Omental fat pad (tissue), 4 donors: ENCODE measurements around the gene VPREB1. TPM values are rescaled to one million over a fixed set of nuclear protein-coding genes. Genes with fewer than 3 reads are reported as not detected.

Source experiments
- ATAC-seq: fragments of 150-250 bp; one replicate; pipeline ENCODE4 v1.9.1; 2016; ENCODE audit warnings: mild to moderate bottlenecking, moderate library complexity; ENCODE audit not compliant: low FRiP score
- DNase-seq: peaks from one replicate; pipeline ENCODE4 v3.0.0-alpha.2; 2019; ENCODE audit warnings: low spot score
- total RNA-seq, 4 donors: library from RNA; depleted of rRNA; stranded (reverse); fragments of >200 nt; gene quantifications; one replicate each; pipeline ENCODE4 v1.1.0, GENCODE V29; 2016
- TF ChIP-seq, protein P1 (sequence below), 3 donors: fragments of 450-650 bp; IDR thresholded peaks; one replicate each; pipeline ENCODE4 v1.5.1; 2016 to 2017; ENCODE audit warnings: antibody characterized with exemption in 3 of 3, mild to moderate bottlenecking in 3 of 3, moderate library complexity in 2 of 3

Gene VPREB1
- total RNA-seq, 4 donors from 2014 or later = not detected

- DNase-seq (no peak), ATAC-seq (no peak)
- TF ChIP-seq, protein P1, sequence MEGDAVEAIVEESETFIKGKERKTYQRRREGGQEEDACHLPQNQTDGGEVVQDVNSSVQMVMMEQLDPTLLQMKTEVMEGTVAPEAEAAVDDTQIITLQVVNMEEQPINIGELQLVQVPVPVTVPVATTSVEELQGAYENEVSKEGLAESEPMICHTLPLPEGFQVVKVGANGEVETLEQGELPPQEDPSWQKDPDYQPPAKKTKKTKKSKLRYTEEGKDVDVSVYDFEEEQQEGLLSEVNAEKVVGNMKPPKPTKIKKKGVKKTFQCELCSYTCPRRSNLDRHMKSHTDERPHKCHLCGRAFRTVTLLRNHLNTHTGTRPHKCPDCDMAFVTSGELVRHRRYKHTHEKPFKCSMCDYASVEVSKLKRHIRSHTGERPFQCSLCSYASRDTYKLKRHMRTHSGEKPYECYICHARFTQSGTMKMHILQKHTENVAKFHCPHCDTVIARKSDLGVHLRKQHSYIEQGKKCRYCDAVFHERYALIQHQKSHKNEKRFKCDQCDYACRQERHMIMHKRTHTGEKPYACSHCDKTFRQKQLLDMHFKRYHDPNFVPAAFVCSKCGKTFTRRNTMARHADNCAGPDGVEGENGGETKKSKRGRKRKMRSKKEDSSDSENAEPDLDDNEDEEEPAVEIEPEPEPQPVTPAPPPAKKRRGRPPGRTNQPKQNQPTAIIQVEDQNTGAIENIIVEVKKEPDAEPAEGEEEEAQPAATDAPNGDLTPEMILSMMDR (IDR thresholded peaks at IDR 0.05) = no peak
Observed at GRCh38 chr22:22228921-22229320, 15.7 kb upstream of the VPREB1 start.

GRCh38 chr22:22229683-22230420 lies 14.7 kb upstream of the VPREB1 start:
- TF ChIP-seq, protein P1 (IDR thresholded peaks at IDR 0.05) = no peak
- DNase-seq (no peak), ATAC-seq (no peak)

DNA sequence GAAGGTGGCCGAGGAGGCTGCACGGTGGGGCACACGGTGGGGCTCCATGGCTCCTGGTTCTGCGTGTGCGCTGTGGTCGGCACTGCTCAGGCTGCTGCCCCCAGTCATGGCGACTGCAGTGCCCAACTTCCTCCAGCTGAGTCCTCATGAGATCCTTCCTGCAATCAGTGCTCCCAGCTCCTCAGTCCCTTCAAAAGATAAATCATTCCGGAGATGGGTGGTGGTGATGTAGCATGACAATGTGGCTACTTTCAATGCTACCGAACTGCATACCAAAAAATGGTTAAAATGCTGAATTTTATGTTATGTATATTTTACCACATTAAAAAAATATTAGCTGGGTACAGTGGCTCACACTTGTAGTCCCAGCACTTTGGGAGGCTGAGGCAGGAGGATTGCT lies 14.1 kb upstream of the VPREB1 start:
- ATAC-seq = no peak
- DNase-seq = no peak

DNA sequence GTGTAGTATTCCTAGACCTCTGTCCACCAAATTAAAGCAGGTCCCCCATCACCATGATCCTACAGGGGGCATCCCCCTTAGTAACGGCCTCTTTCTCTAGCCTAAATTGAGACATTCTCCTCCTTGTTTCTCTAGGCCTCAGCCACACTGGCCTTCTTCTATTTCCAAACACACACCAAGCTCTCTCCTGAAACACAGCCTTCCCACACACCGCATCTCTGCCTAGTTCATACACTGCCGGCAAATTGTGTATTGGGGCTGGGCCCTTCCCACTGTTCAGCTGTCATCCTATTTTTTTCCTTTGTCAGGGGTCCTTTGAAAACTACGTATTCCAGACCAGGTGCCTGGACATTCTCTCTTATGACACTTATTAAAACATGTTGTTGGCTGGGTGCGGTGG lies 11.5 kb upstream of the VPREB1 start:
- ATAC-seq (no peak), DNase-seq (no peak)
- TF ChIP-seq, protein P1 (IDR thresholded peaks at IDR 0.05) = no peak

More for the DNA sequence above, 14.1 kb upstream of the VPREB1 start:
- TF ChIP-seq, protein P1 (IDR thresholded peaks at IDR 0.05) = no peak

GRCh38 chr22:22235558-22235957 lies 9.0 kb upstream of the VPREB1 start:
- ATAC-seq (no peak), DNase-seq (no peak)

GRCh38 chr22:22237521-22237920 lies 7.1 kb upstream of the VPREB1 start:
- ATAC-seq (no peak), DNase-seq (no peak)
- TF ChIP-seq, protein P1 (IDR thresholded peaks at IDR 0.05) = no peak

More at GRCh38 chr22:22235558-22235957, 9.0 kb upstream of the VPREB1 start:
- TF ChIP-seq, protein P1 (IDR thresholded peaks at IDR 0.05) = no peak

- TF ChIP-seq, protein P1 (IDR thresholded peaks at IDR 0.05) = no peak
- DNase-seq = no peak
- ATAC-seq = no peak
Observed at GRCh38 chr22:22239311-22239939, 5.2 kb upstream of the VPREB1 start.
